Neural progenitor cell (in vitro differentiated cells): ENCODE data around the gene C11orf98. TPM values are rescaled to one million over a fixed set of nuclear protein-coding genes. Genes with fewer than 3 reads are reported as not detected.

Experiments used
- DNase-seq: peaks from one replicate; pipeline ENCODE4 v3.0.0-alpha.2; 2016; ENCODE audit warnings: low spot score
- H2AFZ ChIP-seq: fragments of 200-600 bp; sonication (generic); replicated peaks from 2 replicates; pipeline ENCODE4 v1.6.1; 2016; ENCODE audit warnings: antibody characterized with exemption
- H3F3A ChIP-seq: fragments of 200-600 bp; sonication (generic); 2 replicates; pipeline ENCODE4 v1.6.1; 2016; ENCODE audit warnings: antibody characterized with exemption, low read depth
- H3K27ac ChIP-seq: fragments of 200-600 bp; sonication (generic); 2 replicates; pipeline ENCODE4 v1.5.1; 2016; ENCODE audit warnings: mild to moderate bottlenecking
- H3K27me3 ChIP-seq: fragments of 200-600 bp; sonication (generic); 2 replicates; pipeline ENCODE4 v1.6.1; 2016; ENCODE audit warnings: mild to moderate bottlenecking, moderate library complexity
- H3K36me3 ChIP-seq: fragments of 200-600 bp; sonication (generic); 2 replicates; pipeline ENCODE4 v1.5.1; 2016
- H3K4me1 ChIP-seq: fragments of 200-600 bp; sonication (generic); 2 replicates; pipeline ENCODE4 v1.6.1; 2016; ENCODE audit warnings: mixed run types
- H3K4me2 ChIP-seq: fragments of 200-600 bp; sonication (generic); 2 replicates; pipeline ENCODE4 v1.6.1; 2016
- H3K4me3 ChIP-seq: fragments of 200-600 bp; sonication (generic); 2 replicates; pipeline ENCODE4 v1.5.1; 2016
- H3K79me2 ChIP-seq: fragments of 200-600 bp; sonication (generic); 2 replicates; pipeline ENCODE4 v1.6.1; 2016; ENCODE audit warnings: low read depth
- H3K9ac ChIP-seq: fragments of 200-600 bp; sonication (generic); 2 replicates; pipeline ENCODE4 v1.6.1; 2016
- H3K9me3 ChIP-seq: fragments of 200-600 bp; sonication (generic); 2 replicates; pipeline ENCODE4 v1.5.1; 2016; ENCODE audit warnings: low read depth
- H4K20me1 ChIP-seq: fragments of 200-600 bp; sonication (generic); 2 replicates; pipeline ENCODE4 v1.6.1; 2016; ENCODE audit warnings: low read depth
- H3K27ac Mint-ChIP-seq: 3 replicates; pipeline ENCODE4 v1.8.0; 2021; ENCODE audit warnings: mixed read lengths
- H3K27me3 Mint-ChIP-seq: 2 replicates; pipeline ENCODE4 v1.8.0; 2022; ENCODE audit warnings: low read depth, mild to moderate bottlenecking, inconsistent platforms, moderate library complexity, mixed read lengths; ENCODE audit not compliant: insufficient read depth
- H3K36me3 Mint-ChIP-seq: 3 replicates; pipeline ENCODE4 v1.8.0; 2021; ENCODE audit warnings: mixed read lengths
- H3K4me1 Mint-ChIP-seq: 3 replicates; pipeline ENCODE4 v1.8.0; 2021; ENCODE audit warnings: mixed read lengths
- H3K4me3 Mint-ChIP-seq: 3 replicates; pipeline ENCODE4 v1.8.0; 2021; ENCODE audit warnings: mild to moderate bottlenecking, moderate library complexity, mixed read lengths
- H3K9me3 Mint-ChIP-seq: 3 replicates; pipeline ENCODE4 v1.8.0; 2020; ENCODE audit warnings: mixed read lengths
- CTCF ChIP-seq: fragments of 200-600 bp; sonication (generic); IDR thresholded peaks from 2 replicates; pipeline ENCODE4 v1.5.1; 2017; ENCODE audit warnings: antibody characterized with exemption, mild to moderate bottlenecking
- EZH2 ChIP-seq: fragments of 200-600 bp; sonication (generic); IDR thresholded peaks from 2 replicates; pipeline ENCODE4 v1.6.1; 2017; ENCODE audit warnings: antibody characterized with exemption, mild to moderate bottlenecking, moderate library complexity
- EZH2phosphoT487 ChIP-seq: fragments of 200-600 bp; sonication (generic); IDR thresholded peaks from 2 replicates; pipeline ENCODE4 v1.6.1; 2017; ENCODE audit warnings: antibody characterized with exemption
- total RNA-seq: library from RNA; depleted of rRNA; stranded (reverse); fragments of >200 nt; gene quantifications from 2 replicates; pipeline ENCODE4 v1.2.3, GENCODE V29; 2015; ENCODE audit warnings: low replicate concordance

Gene C11orf98
- total RNA-seq, result 51.5 and 73.3 TPM in 2 replicates

GRCh38 chr11:62665075-62665598 is at the start of gene C11orf98, which contains the start of gene CSKMT:
Gene C11orf98 (minus strand): TSS chr11:62665210. CDS start chr11:62665169, 41 bp downstream.
Gene CSKMT (plus strand): TSS chr11:62665312. CDS start chr11:62665880, 568 bp downstream.
- peak within 1 kb of the TSS; percentile 99 for H3K4me3 Mint-ChIP-seq
- no peak for TF ChIP-seq CTCF
- TF ChIP-seq EZH2phosphoT487, result no peak
- TF ChIP-seq EZH2, result peak; percentile 33
- H3K79me2 ChIP-seq, result peaks cover 49% of the 10 kb centered on the region
- peaks cover 63% of the 10 kb centered on the region for H3F3A ChIP-seq
- H3K27me3 Mint-ChIP-seq, result peaks cover 5% of the 10 kb centered on the region
- no peaks in the 10 kb centered on the region for H3K36me3 ChIP-seq
- H3K27ac Mint-ChIP-seq, result peak within 1 kb of the TSS; percentile 91
- peak within 1 kb of the TSS; percentile 88 for H3K4me2 ChIP-seq
- peaks cover 25% of the 10 kb centered on the region for H3K4me1 Mint-ChIP-seq
- peak within 1 kb of the TSS; percentile 77 for H3K9ac ChIP-seq
- H2AFZ ChIP-seq, result peak within 1 kb of the TSS; percentile 48
- H3K27ac ChIP-seq, result peak within 1 kb of the TSS; percentile 69
- H3K27me3 ChIP-seq, result no peaks in the 10 kb centered on the region
- H3K36me3 Mint-ChIP-seq, result peaks cover 11% of the 10 kb centered on the region
- peaks cover 17% of the 10 kb centered on the region for H4K20me1 ChIP-seq
- H3K9me3 ChIP-seq, result no peaks in the 10 kb centered on the region
- no peaks in the 10 kb centered on the region for H3K9me3 Mint-ChIP-seq
- H3K4me1 ChIP-seq, result peaks cover 14% of the 10 kb centered on the region
- H3K4me3 ChIP-seq, result peak within 1 kb of the TSS; percentile 65
- peak; percentile 96 for DNase-seq

- Mint-ChIP-seq H3K9me3 (no peaks in the 10 kb centered on the region), H3K27ac (peak overlapping the region; percentile 24), H3K4me1 (peaks cover 21% of the 10 kb centered on the region), H3K4me3 (peak overlapping the region; percentile 41), H3K36me3 (peaks cover 52% of the 10 kb centered on the region), H3K27me3 (peaks cover 8% of the 10 kb centered on the region)
- peaks cover 8% of the 10 kb centered on the region for H3K4me1 ChIP-seq
- H3K9ac ChIP-seq, result no peak overlapping the region
- H3K36me3 ChIP-seq, result peaks cover 17% of the 10 kb centered on the region
- H3F3A ChIP-seq, result peaks cover 88% of the 10 kb centered on the region
- H4K20me1 ChIP-seq, result peaks cover 7% of the 10 kb centered on the region
- H3K27me3 ChIP-seq, result no peaks in the 10 kb centered on the region
- H3K4me3 ChIP-seq, result no peak overlapping the region
- H3K79me2 ChIP-seq, result peaks cover 23% of the 10 kb centered on the region
- H2AFZ ChIP-seq, result no peak overlapping the region
- H3K4me2 ChIP-seq, result no peak overlapping the region
- no peak for TF ChIP-seq EZH2phosphoT487
- no peak for TF ChIP-seq CTCF
- no peak for TF ChIP-seq EZH2
- no peaks in the 10 kb centered on the region for H3K9me3 ChIP-seq
- DNase-seq, result no peak
- H3K27ac ChIP-seq, result no peak overlapping the region
Measured at GRCh38 chr11:62713343-62713742, 48.3 kb upstream of the C11orf98 start.

- Mint-ChIP-seq H3K27ac (no peak overlapping the region), H3K36me3 (peaks cover 48% of the 10 kb centered on the region)
Measured at GRCh38 chr11:62712861-62713260, 47.9 kb upstream of the C11orf98 start.

More at GRCh38 chr11:62712861-62713260, 47.9 kb upstream of the C11orf98 start:
- Histone ChIP-seq H3K9ac (no peak overlapping the region), H3K79me2 (peaks cover 18% of the 10 kb centered on the region), H2AFZ (no peak overlapping the region), H3K27me3 (no peaks in the 10 kb centered on the region), H3K36me3 (peaks cover 17% of the 10 kb centered on the region), H3K4me3 (no peak overlapping the region), H3K4me2 (no peak overlapping the region), H3F3A (peaks cover 87% of the 10 kb centered on the region), H3K4me1 (peaks cover 12% of the 10 kb centered on the region), H3K27ac (no peak overlapping the region), H3K9me3 (no peaks in the 10 kb centered on the region), H4K20me1 (peaks cover 4% of the 10 kb centered on the region)
- Mint-ChIP-seq H3K27me3 (peaks cover 10% of the 10 kb centered on the region), H3K9me3 (no peaks in the 10 kb centered on the region), H3K4me1 (peaks cover 26% of the 10 kb centered on the region), H3K4me3 (no peak overlapping the region)
- TF ChIP-seq EZH2phosphoT487 (no peak), CTCF (no peak), EZH2 (no peak)
- no peak for DNase-seq
